GM10266 (cell line): Measurements from ENCODE around the gene GMPPA.

ENCODE experiments used
- DNase-seq: peaks from one replicate; pipeline ENCODE4 v3.0.0; 2012; ENCODE audit errors: extremely low spot score
- TF ChIP-seq, protein P1 (sequence below): IDR thresholded peaks from 2 replicates; pipeline ENCODE4 v1.5.1; 2012; ENCODE audit warnings: mild to moderate bottlenecking, low read depth; ENCODE audit not compliant: control insufficient read depth, insufficient read depth; ENCODE audit errors: missing control alignments

The GMPPA gene

DNA sequence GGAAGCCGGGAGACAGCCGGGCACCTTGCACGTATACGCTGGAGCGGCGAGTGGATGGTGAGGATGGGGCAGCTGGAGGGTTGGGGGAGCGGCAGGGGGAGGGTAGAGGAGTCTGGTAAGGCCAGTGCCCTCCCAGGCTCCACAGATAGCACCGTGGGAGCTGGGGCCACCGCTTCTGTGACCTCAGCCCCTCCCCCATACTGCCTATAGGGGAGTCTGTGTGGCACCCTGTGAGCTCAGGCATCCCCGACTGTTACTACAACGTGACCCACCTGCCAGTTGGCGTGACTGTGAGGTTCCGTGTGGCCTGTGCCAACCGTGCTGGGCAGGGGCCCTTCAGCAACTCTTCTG, 9.9 kb upstream of the GMPPA start:
- TF ChIP-seq, protein P1, sequence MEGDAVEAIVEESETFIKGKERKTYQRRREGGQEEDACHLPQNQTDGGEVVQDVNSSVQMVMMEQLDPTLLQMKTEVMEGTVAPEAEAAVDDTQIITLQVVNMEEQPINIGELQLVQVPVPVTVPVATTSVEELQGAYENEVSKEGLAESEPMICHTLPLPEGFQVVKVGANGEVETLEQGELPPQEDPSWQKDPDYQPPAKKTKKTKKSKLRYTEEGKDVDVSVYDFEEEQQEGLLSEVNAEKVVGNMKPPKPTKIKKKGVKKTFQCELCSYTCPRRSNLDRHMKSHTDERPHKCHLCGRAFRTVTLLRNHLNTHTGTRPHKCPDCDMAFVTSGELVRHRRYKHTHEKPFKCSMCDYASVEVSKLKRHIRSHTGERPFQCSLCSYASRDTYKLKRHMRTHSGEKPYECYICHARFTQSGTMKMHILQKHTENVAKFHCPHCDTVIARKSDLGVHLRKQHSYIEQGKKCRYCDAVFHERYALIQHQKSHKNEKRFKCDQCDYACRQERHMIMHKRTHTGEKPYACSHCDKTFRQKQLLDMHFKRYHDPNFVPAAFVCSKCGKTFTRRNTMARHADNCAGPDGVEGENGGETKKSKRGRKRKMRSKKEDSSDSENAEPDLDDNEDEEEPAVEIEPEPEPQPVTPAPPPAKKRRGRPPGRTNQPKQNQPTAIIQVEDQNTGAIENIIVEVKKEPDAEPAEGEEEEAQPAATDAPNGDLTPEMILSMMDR = no peak
- DNase-seq = no peak

DNA sequence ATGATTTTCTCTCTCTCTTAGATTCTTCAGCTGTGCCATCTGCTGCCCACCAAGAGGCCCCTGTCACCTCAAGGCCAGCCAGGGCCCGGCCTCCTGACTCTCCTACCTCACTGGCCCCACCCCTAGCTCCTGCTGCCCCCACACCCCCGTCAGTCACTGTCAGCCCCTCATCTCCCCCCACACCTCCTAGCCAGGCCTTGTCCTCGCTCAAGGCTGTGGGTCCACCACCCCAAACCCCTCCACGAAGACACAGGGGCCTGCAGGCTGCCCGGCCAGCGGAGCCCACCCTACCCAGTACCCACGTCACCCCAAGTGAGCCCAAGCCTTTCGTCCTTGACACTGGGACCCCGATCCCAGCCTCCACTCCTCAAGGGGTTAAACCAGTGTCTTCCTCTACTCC, 9.4 kb upstream of the GMPPA start:
- TF ChIP-seq, protein P1 = no peak
- DNase-seq = no peak

DNA sequence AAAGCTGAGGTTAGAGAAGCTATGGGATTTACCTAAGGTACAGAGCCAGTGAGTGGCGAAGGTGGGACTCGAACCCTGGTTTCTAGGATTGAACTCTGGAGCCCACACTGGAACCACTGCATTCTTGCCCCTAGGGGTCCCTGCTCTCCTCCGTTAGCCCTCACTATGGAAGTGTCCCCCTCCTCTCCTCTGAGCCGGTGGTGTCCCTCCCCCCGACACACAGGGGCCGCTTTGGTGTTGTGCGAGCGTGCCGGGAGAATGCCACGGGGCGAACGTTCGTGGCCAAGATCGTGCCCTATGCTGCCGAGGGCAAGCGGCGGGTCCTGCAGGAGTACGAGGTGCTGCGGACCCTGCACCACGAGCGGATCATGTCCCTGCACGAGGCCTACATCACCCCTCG, 8.5 kb upstream of the GMPPA start:
- TF ChIP-seq, protein P1 = no peak
- DNase-seq = no peak

DNA sequence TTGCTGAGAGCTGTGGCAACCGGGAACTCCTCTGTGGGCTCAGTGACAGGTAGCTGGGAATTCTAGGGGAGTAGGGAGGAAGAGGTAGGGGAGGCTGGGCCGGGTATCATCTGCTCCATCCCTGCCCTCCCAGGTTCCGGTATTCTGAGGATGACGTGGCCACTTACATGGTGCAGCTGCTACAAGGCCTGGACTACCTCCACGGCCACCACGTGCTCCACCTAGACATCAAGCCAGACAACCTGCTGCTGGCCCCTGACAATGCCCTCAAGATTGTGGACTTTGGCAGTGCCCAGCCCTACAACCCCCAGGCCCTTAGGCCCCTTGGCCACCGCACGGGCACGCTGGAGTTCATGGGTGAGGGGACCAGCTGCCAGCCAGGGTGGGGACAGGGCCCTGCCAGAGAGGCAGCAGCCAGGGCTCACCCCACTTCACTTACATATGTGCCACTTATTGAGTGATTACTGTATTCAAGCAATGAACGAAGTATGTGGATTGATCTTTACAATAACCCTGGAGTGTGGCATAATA, 8.0 kb upstream of the GMPPA start:
- no peak for DNase-seq
- TF ChIP-seq, protein P1 = no peak

DNA sequence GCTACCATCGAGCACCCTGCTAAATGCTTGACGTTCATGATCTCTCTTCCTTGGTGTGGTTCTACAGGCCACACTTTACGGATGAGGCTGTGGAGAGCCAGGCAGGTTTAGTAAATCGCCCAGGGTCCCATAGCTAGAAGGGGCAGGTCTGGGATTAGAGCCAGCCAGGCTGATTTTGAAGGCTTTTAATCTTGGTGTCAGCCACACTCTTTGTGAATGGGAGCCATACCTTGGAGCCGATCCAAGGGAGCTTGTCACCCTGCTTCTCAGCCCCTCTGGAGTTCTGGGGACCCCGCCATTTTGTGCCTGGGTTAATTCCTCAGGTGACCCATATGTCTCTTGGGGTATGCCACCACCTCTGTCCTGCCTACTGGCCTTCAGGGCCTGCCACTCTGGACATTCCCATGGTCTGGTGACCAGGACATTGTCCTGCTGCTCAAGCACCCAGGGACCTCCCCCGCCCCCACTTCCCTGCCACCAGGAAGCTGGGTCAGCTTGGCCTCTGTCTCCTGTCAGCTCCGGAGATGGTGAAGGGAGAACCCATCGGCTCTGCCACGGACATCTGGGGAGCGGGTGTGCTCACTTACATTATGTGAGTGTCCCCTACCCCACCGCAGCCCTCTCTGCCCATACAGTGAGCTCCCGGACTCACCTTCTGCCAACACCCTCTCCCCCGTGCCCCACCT, 7.3 kb upstream of the GMPPA start:
- TF ChIP-seq, protein P1 = no peak
- DNase-seq = no peak

DNA sequence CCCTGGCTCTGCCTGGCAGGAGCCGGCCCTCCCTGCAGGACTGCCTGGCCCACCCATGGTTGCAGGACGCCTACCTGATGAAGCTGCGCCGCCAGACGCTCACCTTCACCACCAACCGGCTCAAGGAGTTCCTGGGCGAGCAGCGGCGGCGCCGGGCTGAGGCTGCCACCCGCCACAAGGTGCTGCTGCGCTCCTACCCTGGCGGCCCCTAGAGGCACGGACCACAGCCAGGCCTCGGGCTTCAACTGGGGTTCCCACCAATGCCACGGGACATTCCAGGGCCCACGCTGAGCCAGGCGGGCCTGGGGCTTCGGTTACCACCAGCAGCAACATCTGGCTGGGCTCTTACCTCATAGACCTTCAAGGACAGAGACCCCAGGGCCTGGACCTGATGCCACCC, 6.1 kb upstream of the GMPPA start:
- TF ChIP-seq, protein P1 = no peak
- DNase-seq = no peak

DNA sequence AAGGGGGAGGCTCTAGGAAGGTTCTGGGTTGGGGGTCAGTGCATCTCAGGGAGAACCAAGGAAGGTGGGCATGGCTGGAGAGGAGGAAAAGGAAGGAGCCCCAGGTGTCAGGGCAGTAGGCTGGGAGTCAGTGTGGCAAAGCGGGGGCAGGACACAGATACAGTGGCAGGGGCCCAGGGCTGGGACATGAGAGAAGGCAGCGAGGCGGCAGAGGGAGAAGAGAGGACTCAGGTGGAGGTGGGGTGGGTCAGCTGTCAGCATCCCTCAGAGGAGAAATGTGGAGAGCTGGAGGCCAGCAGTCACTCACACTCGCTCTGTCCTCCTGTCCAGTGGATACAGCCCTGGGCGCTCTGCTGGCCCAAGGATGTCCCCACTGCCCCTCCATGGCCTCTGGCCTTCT, 5.6 kb upstream of the GMPPA start:
- TF ChIP-seq, protein P1 = no peak
- DNase-seq = no peak
